ENCODE results near the gene C11orf52.
"Not testable (repeated sequence)": the region's sequence is repeated elsewhere in the genome, so short reads cannot be mapped to it uniquely, and the experiment has no call there.

Gene C11orf52

GRCh38 chr11:111918390-111919256 lies at the start of gene C11orf52:
C11orf52 (plus strand) TSS chr11:111918913; CDS start chr11:111918973, 60 bp downstream.
- DNase-seq (ENCODE audit: low read depth in 1 of 2, low spot score in 1 of 2), result no peak

GRCh38 chr11:111870113-111870512 lies 48.6 kb upstream of the C11orf52 start:
- no peak for DNase-seq (ENCODE audit: low read depth in 1 of 2, low spot score in 1 of 2)

- DNase-seq (ENCODE audit: low read depth in 1 of 2, low spot score in 1 of 2), result no peak
Measured at GRCh38 chr11:111870522-111870885, 48.2 kb upstream of the C11orf52 start.

- peak; percentile 79 to 88 for DNase-seq (ENCODE audit: low read depth in 1 of 2, low spot score in 1 of 2)
Measured at GRCh38 chr11:111870886-111871692, 47.6 kb upstream of the C11orf52 start, which contains the start of gene ALG9. ALG9 (minus strand) TSS chr11:111871581; CDS start chr11:111871482, 99 bp downstream.

GRCh38 chr11:111871693-111872161 lies 47.0 kb upstream of the C11orf52 start:
- DNase-seq (ENCODE audit: low read depth in 1 of 2, low spot score in 1 of 2), result no peak

- DNase-seq (ENCODE audit: low read depth in 1 of 2, low spot score in 1 of 2), result no peak
Measured at GRCh38 chr11:111878385-111878848, 40.3 kb upstream of the C11orf52 start.

- peak; percentile 77 to 87 for DNase-seq (ENCODE audit: low read depth in 1 of 2, low spot score in 1 of 2)
Measured at GRCh38 chr11:111878849-111879636, 39.7 kb upstream of the C11orf52 start, which contains the start of the genes CFAP68 and FDXACB1. CFAP68 (plus strand) TSS chr11:111879541; CDS start chr11:111879561, 20 bp downstream. FDXACB1 (minus strand) TSS chr11:111879165; CDS start chr11:111879132, 33 bp downstream.

- DNase-seq (ENCODE audit: low read depth in 1 of 2, low spot score in 1 of 2), result no peak
Measured at GRCh38 chr11:111879637-111879960, 39.1 kb upstream of the C11orf52 start.

- DNase-seq (ENCODE audit: low read depth in 1 of 2, low spot score in 1 of 2), result no peak
Measured at GRCh38 chr11:111882202-111882601, 36.5 kb upstream of the C11orf52 start.

GRCh38 chr11:111885053-111885452 lies 33.7 kb upstream of the C11orf52 start:
- DNase-seq (ENCODE audit: low read depth in 1 of 2, low spot score in 1 of 2), result not testable (repeated sequence)

- no peak for DNase-seq (ENCODE audit: low read depth in 1 of 2, low spot score in 1 of 2)
Measured at GRCh38 chr11:111886032-111886431, 32.7 kb upstream of the C11orf52 start.

- no peak for DNase-seq (ENCODE audit: low read depth in 1 of 2, low spot score in 1 of 2)
Measured at GRCh38 chr11:111886844-111887243, 31.9 kb upstream of the C11orf52 start.

GRCh38 chr11:111905411-111905810 lies 13.3 kb upstream of the C11orf52 start:
- DNase-seq (ENCODE audit: low read depth in 1 of 2, low spot score in 1 of 2), result no peak

- DNase-seq (ENCODE audit: low read depth in 1 of 2, low spot score in 1 of 2), result no peak
Measured at GRCh38 chr11:111906680-111907079, 12.0 kb upstream of the C11orf52 start.

GRCh38 chr11:111908639-111909305 lies 9.9 kb upstream of the C11orf52 start:
- no peak for DNase-seq (ENCODE audit: low read depth in 1 of 2, low spot score in 1 of 2)

GRCh38 chr11:111909378-111909777 lies 9.3 kb upstream of the C11orf52 start:
- no peak for DNase-seq (ENCODE audit: low read depth in 1 of 2, low spot score in 1 of 2)

- DNase-seq (ENCODE audit: low read depth in 1 of 2, low spot score in 1 of 2), result no peak
Measured at GRCh38 chr11:111910676-111911562, 7.8 kb upstream of the C11orf52 start.

GRCh38 chr11:111911563-111912401 lies 6.9 kb upstream of the C11orf52 start, which contains the start of gene CRYAB:
CRYAB (minus strand) TSS chr11:111911770; CDS start chr11:111911724, 46 bp downstream.
- no peak for DNase-seq (ENCODE audit: low read depth in 1 of 2, low spot score in 1 of 2)

All from stimulated activated CD4-positive, alpha-beta T cell treated with anti-CD3 and anti-CD28 coated beads, Interleukin-15, amount 100 ng/mL, for 1 hour (primary cell).